ENCODE measurements around the gene DNPEP. TPM values are rescaled to one million over a fixed set of nuclear protein-coding genes. Genes with fewer than 3 reads are reported as not detected.

DNPEP gene
- total RNA-seq, 1 donor from 2014 or later = 19.8 TPM

GRCh38 chr2:219429958-219430606 is 42.4 kb upstream of the DNPEP start:
- Mint-ChIP-seq H3K27ac (ENCODE audit: unreplicated experiment) (no peak overlapping the region), H3K4me1 (ENCODE audit: low read depth, unreplicated experiment) (peaks cover 14% of the 10 kb centered on the region), H3K9me3 (ENCODE audit: unreplicated experiment) (peaks cover 9% of the 10 kb centered on the region), H3K36me3 (ENCODE audit: unreplicated experiment) (no peaks in the 10 kb centered on the region), H3K27me3 (ENCODE audit: unreplicated experiment) (peaks cover 10% of the 10 kb centered on the region), H3K4me3 (ENCODE audit: unreplicated experiment) (no peak overlapping the region)
- no peak for TF ChIP-seq CTCF (IDR thresholded peaks at IDR 0.05; ENCODE audit: partially characterized antibody, unreplicated experiment)
- no peak for DNase-seq

DNA sequence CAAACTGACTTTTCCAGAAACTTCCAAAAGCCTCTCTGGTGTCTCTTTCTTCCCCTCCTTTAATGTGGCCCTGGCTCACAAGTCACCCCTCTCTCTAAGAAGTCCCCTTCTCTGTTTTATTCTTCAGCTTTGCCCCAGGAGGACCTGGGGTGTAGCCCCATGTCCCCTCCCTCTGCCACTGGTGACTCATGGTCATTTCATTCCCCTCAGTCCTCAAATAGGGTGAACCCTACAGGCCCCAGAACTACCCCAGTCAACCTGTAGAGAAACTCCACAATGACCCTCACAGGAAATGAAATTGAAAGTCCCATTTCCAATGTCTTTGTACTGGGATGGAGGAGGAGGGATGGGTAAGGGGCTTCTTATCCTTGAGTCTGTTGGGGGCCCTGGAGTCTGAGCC is 40.8 kb upstream of the DNPEP start:
- no peak overlapping the region for H3K27ac Mint-ChIP-seq (ENCODE audit: unreplicated experiment)
- no peak overlapping the region for H3K4me3 Mint-ChIP-seq (ENCODE audit: unreplicated experiment)
- no peak for TF ChIP-seq CTCF (IDR thresholded peaks at IDR 0.05; ENCODE audit: partially characterized antibody, unreplicated experiment)
- peaks cover 9% of the 10 kb centered on the region for H3K27me3 Mint-ChIP-seq (ENCODE audit: unreplicated experiment)
- DNase-seq = no peak
- no peaks in the 10 kb centered on the region for H3K36me3 Mint-ChIP-seq (ENCODE audit: unreplicated experiment)
- H3K4me1 Mint-ChIP-seq (ENCODE audit: low read depth, unreplicated experiment) = peaks cover 12% of the 10 kb centered on the region
- H3K9me3 Mint-ChIP-seq (ENCODE audit: unreplicated experiment) = peaks cover 9% of the 10 kb centered on the region

GRCh38 chr2:219426534-219427136 is 38.9 kb upstream of the DNPEP start:
- H3K4me3 Mint-ChIP-seq (ENCODE audit: unreplicated experiment) = no peak overlapping the region
- TF ChIP-seq CTCF (IDR thresholded peaks at IDR 0.05; ENCODE audit: partially characterized antibody, unreplicated experiment) = no peak
- H3K27ac Mint-ChIP-seq (ENCODE audit: unreplicated experiment) = no peak overlapping the region
- no peaks in the 10 kb centered on the region for H3K36me3 Mint-ChIP-seq (ENCODE audit: unreplicated experiment)
- peaks cover 9% of the 10 kb centered on the region for H3K27me3 Mint-ChIP-seq (ENCODE audit: unreplicated experiment)
- DNase-seq = no peak
- H3K4me1 Mint-ChIP-seq (ENCODE audit: low read depth, unreplicated experiment) = peaks cover 12% of the 10 kb centered on the region
- H3K9me3 Mint-ChIP-seq (ENCODE audit: unreplicated experiment) = peaks cover 8% of the 10 kb centered on the region

DNA sequence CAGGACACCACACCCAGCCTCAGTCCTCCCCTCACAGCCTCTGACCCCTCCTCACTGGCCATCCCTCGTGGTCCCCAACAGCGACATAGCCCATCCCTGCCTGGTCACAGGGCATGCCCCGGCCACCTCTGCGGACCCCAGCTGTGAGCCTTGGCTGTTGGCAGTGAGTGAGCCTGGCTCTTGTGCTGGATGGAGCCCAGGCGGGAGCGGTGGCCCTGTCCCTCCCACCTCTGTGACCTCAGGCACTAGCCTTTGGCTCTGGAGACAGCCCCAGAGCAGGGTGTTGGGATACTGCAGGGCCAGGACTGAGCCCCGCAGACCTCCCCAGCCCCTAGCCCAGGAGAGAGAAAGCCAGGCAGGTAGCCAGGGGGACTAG is 38.3 kb upstream of the DNPEP start:
- no peak overlapping the region for H3K4me3 Mint-ChIP-seq (ENCODE audit: unreplicated experiment)
- no peak for DNase-seq
- no peaks in the 10 kb centered on the region for H3K36me3 Mint-ChIP-seq (ENCODE audit: unreplicated experiment)
- H3K27ac Mint-ChIP-seq (ENCODE audit: unreplicated experiment) = no peak overlapping the region
- TF ChIP-seq CTCF (IDR thresholded peaks at IDR 0.05; ENCODE audit: partially characterized antibody, unreplicated experiment) = no peak
- H3K4me1 Mint-ChIP-seq (ENCODE audit: low read depth, unreplicated experiment) = peaks cover 7% of the 10 kb centered on the region
- H3K27me3 Mint-ChIP-seq (ENCODE audit: unreplicated experiment) = peaks cover 5% of the 10 kb centered on the region
- peaks cover 5% of the 10 kb centered on the region for H3K9me3 Mint-ChIP-seq (ENCODE audit: unreplicated experiment)

All from glutamatergic neuron (in vitro differentiated cells).